Chondrocyte (in vitro differentiated cells): ENCODE results near the gene SESTD1. TPM values are rescaled to one million over a fixed set of nuclear protein-coding genes. Genes with fewer than 3 reads are reported as not detected.

Source experiments
- total RNA-seq: library from RNA; stranded (reverse); gene quantifications from 3 replicates; pipeline ENCODE4 v1.2.1, GENCODE V29; 2021

Gene SESTD1
- total RNA-seq, 1 donor from 2014 or later, result 101 TPM

Other genes with a start within 250 kb of the SESTD1 start
- not detected in 3 replicates for gene CCDC141, start 214.7 kb downstream of the SESTD1 start, total RNA-seq